ENCODE results near the gene MYO1D. TPM values are rescaled to one million over a fixed set of nuclear protein-coding genes. Genes with fewer than 3 reads are reported as not detected.

Gene MYO1D
- total and polyA plus RNA-seq, 5 donors = 5.8 to 17.0 (median 10.4) TPM

- WGBS = 91% methylated on average over 6 of the region's 6 CpGs
- Histone ChIP-seq H3K4me3 (ENCODE audit: low read length) (no peak overlapping the region), H3K27ac (ENCODE audit: low read length) (no peak overlapping the region), H3K27me3 (ENCODE audit: control insufficient read depth, insufficient read depth) (no peaks in the 10 kb centered on the region), H3K4me1 (ENCODE audit: control insufficient read depth, insufficient read depth, low read length) (no peaks in the 10 kb centered on the region), H3K9me3 (ENCODE audit: control insufficient read depth, low read length) (no peaks in the 10 kb centered on the region)
- ATAC-seq (no peak), DNase-seq (no peak)
- intact Hi-C loops (cut with DNase I) = no loop called here
Measured at GRCh38 chr17:32470405-32471167, 406.3 kb downstream of the MYO1D start.

- Histone ChIP-seq H3K27me3 (ENCODE audit: control insufficient read depth, insufficient read depth) (no peaks in the 10 kb centered on the region), H3K4me1 (ENCODE audit: control insufficient read depth, insufficient read depth, low read length) (no peaks in the 10 kb centered on the region), H3K9me3 (ENCODE audit: control insufficient read depth, low read length) (no peaks in the 10 kb centered on the region), H3K27ac (ENCODE audit: low read length) (no peak overlapping the region), H3K4me3 (ENCODE audit: low read length) (no peak overlapping the region)
- WGBS = 98% methylated on average over 7 of the region's 7 CpGs
- no peak for DNase-seq
- intact Hi-C loops (cut with DNase I) = loop anchor here in 1 of 4 donors (10.0 kb wide), 1 partner anchor 287 kb away; no protein-coding TSS in a partner anchor
- no peak for ATAC-seq
Measured at GRCh38 chr17:32467949-32468348, 409.0 kb downstream of the MYO1D start.

- WGBS = 77% methylated on average over 1 of the region's 1 CpG
- ATAC-seq (no peak), DNase-seq (no peak)
- H3K27me3 ChIP-seq (ENCODE audit: control insufficient read depth, insufficient read depth) = no peaks in the 10 kb centered on the region
- H3K4me1 ChIP-seq (ENCODE audit: control insufficient read depth, insufficient read depth, low read length) = no peaks in the 10 kb centered on the region
- H3K9me3 ChIP-seq (ENCODE audit: control insufficient read depth, low read length) = no peaks in the 10 kb centered on the region
- intact Hi-C loops (cut with DNase I) = loop anchor here in 1 of 4 donors (10.0 kb wide), 1 partner anchor 290 kb away; no protein-coding TSS in a partner anchor
- H3K4me3 ChIP-seq (ENCODE audit: low read length) = no peak overlapping the region
- H3K27ac ChIP-seq (ENCODE audit: low read length) = no peak overlapping the region
Measured at GRCh38 chr17:32464374-32464773, 412.6 kb downstream of the MYO1D start.

GRCh38 chr17:32463304-32463703 is 413.6 kb downstream of the MYO1D start:
- Histone ChIP-seq H3K9me3 (ENCODE audit: control insufficient read depth, low read length) (no peaks in the 10 kb centered on the region), H3K27me3 (ENCODE audit: control insufficient read depth, insufficient read depth) (no peaks in the 10 kb centered on the region), H3K4me3 (ENCODE audit: low read length) (no peak overlapping the region), H3K27ac (ENCODE audit: low read length) (no peak overlapping the region), H3K4me1 (ENCODE audit: control insufficient read depth, insufficient read depth, low read length) (no peaks in the 10 kb centered on the region)
- intact Hi-C loops (cut with DNase I) = loop anchor here in 1 of 4 donors (10.0 kb wide), 1 partner anchor 291 kb away; no protein-coding TSS in a partner anchor
- WGBS = 92% methylated on average over 3 of the region's 3 CpGs
- DNase-seq (no peak), ATAC-seq (no peak)

- no peaks in the 10 kb centered on the region for H3K4me1 ChIP-seq (ENCODE audit: control insufficient read depth, insufficient read depth, low read length)
- DNase-seq = peak in 2 of 3 donors; percentile 39 to 59
- H3K27ac ChIP-seq (ENCODE audit: low read length) = no peak overlapping the region
- H3K27me3 ChIP-seq (ENCODE audit: control insufficient read depth, insufficient read depth) = no peaks in the 10 kb centered on the region
- peak; percentile 49 to 52 for ATAC-seq
- intact Hi-C loops (cut with DNase I) = loop anchor here in 1 of 4 donors (10.0 kb wide), 1 partner anchor 293 kb away; no protein-coding TSS in a partner anchor
- 51% methylated on average over 1 of the region's 1 CpG for WGBS
- no peak overlapping the region for H3K4me3 ChIP-seq (ENCODE audit: low read length)
- no peaks in the 10 kb centered on the region for H3K9me3 ChIP-seq (ENCODE audit: control insufficient read depth, low read length)
Measured at GRCh38 chr17:32461853-32462617, 414.9 kb downstream of the MYO1D start.

- no peak overlapping the region for H3K27ac ChIP-seq (ENCODE audit: low read length)
- intact Hi-C loops (cut with DNase I) = loop anchor here in 1 of 4 donors (10.0 kb wide), 1 partner anchor 293 kb away; no protein-coding TSS in a partner anchor
- no peaks in the 10 kb centered on the region for H3K27me3 ChIP-seq (ENCODE audit: control insufficient read depth, insufficient read depth)
- 69% methylated on average over 4 of the region's 4 CpGs for WGBS
- no peak overlapping the region for H3K4me3 ChIP-seq (ENCODE audit: low read length)
- ATAC-seq (peak in 1 of 2 donors; percentile 11), DNase-seq (no peak)
- H3K9me3 ChIP-seq (ENCODE audit: control insufficient read depth, low read length) = no peaks in the 10 kb centered on the region
- H3K4me1 ChIP-seq (ENCODE audit: control insufficient read depth, insufficient read depth, low read length) = no peaks in the 10 kb centered on the region
Measured at GRCh38 chr17:32461498-32461852, 415.4 kb downstream of the MYO1D start.

- Histone ChIP-seq H3K27ac (ENCODE audit: low read length) (no peak overlapping the region), H3K4me1 (ENCODE audit: control insufficient read depth, insufficient read depth, low read length) (no peaks in the 10 kb centered on the region), H3K9me3 (ENCODE audit: control insufficient read depth, low read length) (no peaks in the 10 kb centered on the region), H3K4me3 (ENCODE audit: low read length) (no peak overlapping the region), H3K27me3 (ENCODE audit: control insufficient read depth, insufficient read depth) (no peaks in the 10 kb centered on the region)
- ATAC-seq (no peak), DNase-seq (no peak)
- intact Hi-C loops (cut with DNase I) = loop anchor here in 1 of 4 donors (10.0 kb wide), 1 partner anchor 295 kb away; no protein-coding TSS in a partner anchor
- 94% methylated on average over 4 of the region's 4 CpGs for WGBS
Measured at GRCh38 chr17:32460054-32460453, 416.9 kb downstream of the MYO1D start.

GRCh38 chr17:32458371-32458770 is 418.6 kb downstream of the MYO1D start:
- ATAC-seq (no peak), DNase-seq (no peak)
- no peaks in the 10 kb centered on the region for H3K9me3 ChIP-seq (ENCODE audit: control insufficient read depth, low read length)
- H3K27ac ChIP-seq (ENCODE audit: low read length) = no peak overlapping the region
- no peaks in the 10 kb centered on the region for H3K4me1 ChIP-seq (ENCODE audit: control insufficient read depth, insufficient read depth, low read length)
- H3K4me3 ChIP-seq (ENCODE audit: low read length) = no peak overlapping the region
- no peaks in the 10 kb centered on the region for H3K27me3 ChIP-seq (ENCODE audit: control insufficient read depth, insufficient read depth)
- intact Hi-C loops (cut with DNase I) = no loop called here

- Histone ChIP-seq H3K27ac (ENCODE audit: low read length) (no peak overlapping the region), H3K4me3 (ENCODE audit: low read length) (no peak overlapping the region), H3K27me3 (ENCODE audit: control insufficient read depth, insufficient read depth) (no peaks in the 10 kb centered on the region), H3K9me3 (ENCODE audit: control insufficient read depth, low read length) (no peaks in the 10 kb centered on the region), H3K4me1 (ENCODE audit: control insufficient read depth, insufficient read depth, low read length) (no peaks in the 10 kb centered on the region)
- ATAC-seq (no peak), DNase-seq (no peak)
- intact Hi-C loops (cut with DNase I) = no loop called here
- WGBS = 94% methylated on average over 2 of the region's 2 CpGs
Measured at GRCh38 chr17:32453370-32453769, 423.6 kb downstream of the MYO1D start.

- H3K27ac ChIP-seq (ENCODE audit: low read length) = no peak overlapping the region
- no peak overlapping the region for H3K4me3 ChIP-seq (ENCODE audit: low read length)
- H3K4me1 ChIP-seq (ENCODE audit: control insufficient read depth, insufficient read depth, low read length) = no peaks in the 10 kb centered on the region
- no peaks in the 10 kb centered on the region for H3K9me3 ChIP-seq (ENCODE audit: control insufficient read depth, low read length)
- WGBS = 75% methylated on average over 1 of the region's 1 CpG
- DNase-seq (no peak), ATAC-seq (no peak)
- intact Hi-C loops (cut with DNase I) = no loop called here
- no peaks in the 10 kb centered on the region for H3K27me3 ChIP-seq (ENCODE audit: control insufficient read depth, insufficient read depth)
Measured at GRCh38 chr17:32452281-32452680, 424.6 kb downstream of the MYO1D start.

GRCh38 chr17:32451879-32452278 is 425.0 kb downstream of the MYO1D start:
- no peaks in the 10 kb centered on the region for H3K27me3 ChIP-seq (ENCODE audit: control insufficient read depth, insufficient read depth)
- 77% methylated on average over 2 of the region's 2 CpGs for WGBS
- DNase-seq (no peak), ATAC-seq (no peak)
- intact Hi-C loops (cut with DNase I) = no loop called here
- no peak overlapping the region for H3K27ac ChIP-seq (ENCODE audit: low read length)
- no peaks in the 10 kb centered on the region for H3K9me3 ChIP-seq (ENCODE audit: control insufficient read depth, low read length)
- H3K4me1 ChIP-seq (ENCODE audit: control insufficient read depth, insufficient read depth, low read length) = no peaks in the 10 kb centered on the region
- no peak overlapping the region for H3K4me3 ChIP-seq (ENCODE audit: low read length)

All from right cardiac atrium (tissue), 5 donors.